ENCODE results near the gene MRPS24.

The MRPS24 gene

GRCh38 chr7:43895847-43896415 is 26.6 kb upstream of the MRPS24 start:
- Histone ChIP-seq H3K36me3 (replicated peaks; ENCODE audit: low read depth, low read length) (peaks cover 3% of the 10 kb centered on the region), H3K4me3 (ENCODE audit: low read length) (no peak overlapping the region), H3K79me2 (ENCODE audit: low read length) (peaks cover 47% of the 10 kb centered on the region), H3K4me1 (ENCODE audit: low read length) (no peaks in the 10 kb centered on the region), H3K9ac (ENCODE audit: low read length) (no peak overlapping the region), H3K27ac (ENCODE audit: low read length) (no peak overlapping the region), H2AFZ (ENCODE audit: low read depth, low read length) (no peak overlapping the region), H3K27me3 (ENCODE audit: low read depth, low read length) (no peaks in the 10 kb centered on the region), H3K4me2 (ENCODE audit: low read length) (no peak overlapping the region), H4K20me1 (ENCODE audit: insufficient read depth, low read length) (no peaks in the 10 kb centered on the region), H3K9me3 (ENCODE audit: insufficient read depth, low read length) (no peaks in the 10 kb centered on the region)
- no peak for TF ChIP-seq EZH2phosphoT487 (IDR thresholded peaks at IDR 0.05; ENCODE audit: low read depth)

- peaks cover 3% of the 10 kb centered on the region for H3K36me3 ChIP-seq (replicated peaks; ENCODE audit: low read depth, low read length)
- no peak overlapping the region for H3K4me3 ChIP-seq (ENCODE audit: low read length)
- H3K9me3 ChIP-seq (ENCODE audit: insufficient read depth, low read length): no peaks in the 10 kb centered on the region
- no peaks in the 10 kb centered on the region for H3K27me3 ChIP-seq (ENCODE audit: low read depth, low read length)
- peaks cover 45% of the 10 kb centered on the region for H3K79me2 ChIP-seq (ENCODE audit: low read length)
- H3K4me1 ChIP-seq (ENCODE audit: low read length): no peaks in the 10 kb centered on the region
- H4K20me1 ChIP-seq (ENCODE audit: insufficient read depth, low read length): no peaks in the 10 kb centered on the region; the same call in 1 of the 2 replicates
- H3K4me2 ChIP-seq (ENCODE audit: low read length): no peak overlapping the region
- no peak overlapping the region for H3K9ac ChIP-seq (ENCODE audit: low read length)
- H2AFZ ChIP-seq (ENCODE audit: low read depth, low read length): no peak overlapping the region
- no peak overlapping the region for H3K27ac ChIP-seq (ENCODE audit: low read length)
- no peak for TF ChIP-seq CTCF (IDR thresholded peaks at IDR 0.05; ENCODE audit: low read depth, low read length)
- TF ChIP-seq EZH2phosphoT487 (IDR thresholded peaks at IDR 0.05; ENCODE audit: low read depth): no peak
These were observed 22.0 kb upstream of the MRPS24 start for GRCh38 chr7:43891069-43891955.

GRCh38 chr7:43890468-43890867 is 21.2 kb upstream of the MRPS24 start:
- TF ChIP-seq CTCF (IDR thresholded peaks at IDR 0.05; ENCODE audit: low read depth, low read length): no peak
- no peak for TF ChIP-seq EZH2phosphoT487 (IDR thresholded peaks at IDR 0.05; ENCODE audit: low read depth)
- Histone ChIP-seq H3K4me2 (ENCODE audit: low read length) (no peak overlapping the region), H3K27me3 (ENCODE audit: low read depth, low read length) (no peaks in the 10 kb centered on the region), H3K27ac (ENCODE audit: low read length) (no peak overlapping the region), H3K4me3 (ENCODE audit: low read length) (no peak overlapping the region), H4K20me1 (ENCODE audit: insufficient read depth, low read length) (no peaks in the 10 kb centered on the region; the same call in 1 of the 2 replicates), H3K36me3 (replicated peaks; ENCODE audit: low read depth, low read length) (no peaks in the 10 kb centered on the region), H2AFZ (ENCODE audit: low read depth, low read length) (no peak overlapping the region), H3K4me1 (ENCODE audit: low read length) (no peaks in the 10 kb centered on the region), H3K9me3 (ENCODE audit: insufficient read depth, low read length) (no peaks in the 10 kb centered on the region), H3K79me2 (ENCODE audit: low read length) (peaks cover 37% of the 10 kb centered on the region), H3K9ac (ENCODE audit: low read length) (no peak overlapping the region)

GRCh38 chr7:43888993-43889945 is 20.0 kb upstream of the MRPS24 start:
- H3K9me3 ChIP-seq (ENCODE audit: insufficient read depth, low read length): no peaks in the 10 kb centered on the region

More at GRCh38 chr7:43888993-43889945, 20.0 kb upstream of the MRPS24 start:
- no peak overlapping the region for H3K9ac ChIP-seq (ENCODE audit: low read length)
- peaks cover 30% of the 10 kb centered on the region for H3K79me2 ChIP-seq (ENCODE audit: low read length)
- no peak overlapping the region for H3K4me3 ChIP-seq (ENCODE audit: low read length)
- no peaks in the 10 kb centered on the region for H3K27me3 ChIP-seq (ENCODE audit: low read depth, low read length)
- no peaks in the 10 kb centered on the region; the same call in 1 of the 2 replicates for H4K20me1 ChIP-seq (ENCODE audit: insufficient read depth, low read length)
- H3K4me1 ChIP-seq (ENCODE audit: low read length): no peaks in the 10 kb centered on the region
- TF ChIP-seq EZH2phosphoT487 (IDR thresholded peaks at IDR 0.05; ENCODE audit: low read depth): no peak
- no peak for TF ChIP-seq CTCF (IDR thresholded peaks at IDR 0.05; ENCODE audit: low read depth, low read length)
- H3K4me2 ChIP-seq (ENCODE audit: low read length): no peak overlapping the region
- H3K36me3 ChIP-seq (replicated peaks; ENCODE audit: low read depth, low read length): no peaks in the 10 kb centered on the region
- no peak overlapping the region for H2AFZ ChIP-seq (ENCODE audit: low read depth, low read length)
- no peak overlapping the region for H3K27ac ChIP-seq (ENCODE audit: low read length)
